GM21723 (cell line): Measurements from ENCODE around the gene CCNY.
"Not testable (repeated sequence)": the region's sequence is repeated elsewhere in the genome, so short reads cannot be mapped to it uniquely, and the experiment has no call there.

Experiments
- ATAC-seq: cut with Tn5 transposase; IDR thresholded peaks from one replicate; pipeline ENCODE4 v1.9.1; 2021; ENCODE audit warnings: mild to moderate bottlenecking, moderate library complexity; ENCODE audit not compliant: unreplicated experiment

The CCNY gene

DNA sequence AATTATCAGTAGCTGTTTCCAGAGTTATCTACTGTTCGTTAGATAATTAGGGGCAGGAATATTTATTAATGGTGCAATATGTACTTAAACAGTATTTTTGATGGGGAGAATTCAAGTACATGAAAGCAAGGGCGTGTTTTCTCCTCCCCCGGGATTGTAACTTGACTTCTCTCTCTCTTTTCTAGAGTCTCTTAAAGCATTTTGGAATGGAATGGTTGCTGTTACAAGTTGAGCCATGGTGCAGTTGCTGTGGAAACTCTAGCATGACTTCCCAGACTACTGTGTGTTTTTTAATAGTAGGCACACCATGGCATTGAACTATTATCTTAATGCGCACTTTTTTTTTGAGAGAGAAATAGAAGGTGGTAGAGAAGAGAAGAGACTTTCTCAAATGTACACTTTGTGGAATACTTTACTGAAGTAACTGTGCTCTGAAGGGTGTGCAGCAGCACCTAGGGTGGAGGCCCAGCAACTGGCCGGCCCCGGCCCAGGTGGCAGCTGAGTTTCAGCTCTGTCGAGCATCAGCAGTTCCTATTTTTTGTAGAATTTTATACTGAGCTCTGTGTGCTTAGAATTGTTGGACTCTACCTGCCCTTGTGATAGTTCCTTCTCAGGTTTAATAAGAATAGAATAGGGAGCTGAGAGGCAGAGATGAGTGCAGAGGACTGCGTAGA is 64.4 kb downstream of the CCNY start:
- no peak for ATAC-seq

DNA sequence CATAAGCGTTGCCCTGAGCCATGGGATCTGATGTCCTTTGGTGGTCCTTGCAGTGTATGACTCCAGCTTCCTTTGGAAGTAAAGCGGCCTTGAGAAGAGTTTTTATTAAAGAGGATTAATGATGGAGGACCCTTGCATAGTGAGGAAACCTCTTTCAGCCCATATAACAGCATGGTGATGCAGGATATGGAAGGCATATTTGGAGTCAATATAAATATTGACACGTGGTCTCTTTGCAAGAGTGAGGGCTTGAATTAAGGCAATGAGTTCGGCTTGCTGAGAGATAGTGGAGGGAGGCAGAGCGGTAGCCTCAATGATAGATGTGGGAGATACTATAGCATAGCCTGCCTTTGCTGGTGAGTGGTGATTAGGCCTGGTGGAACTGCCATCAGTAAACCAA is 67.2 kb downstream of the CCNY start:
- not testable (repeated sequence) for ATAC-seq

DNA sequence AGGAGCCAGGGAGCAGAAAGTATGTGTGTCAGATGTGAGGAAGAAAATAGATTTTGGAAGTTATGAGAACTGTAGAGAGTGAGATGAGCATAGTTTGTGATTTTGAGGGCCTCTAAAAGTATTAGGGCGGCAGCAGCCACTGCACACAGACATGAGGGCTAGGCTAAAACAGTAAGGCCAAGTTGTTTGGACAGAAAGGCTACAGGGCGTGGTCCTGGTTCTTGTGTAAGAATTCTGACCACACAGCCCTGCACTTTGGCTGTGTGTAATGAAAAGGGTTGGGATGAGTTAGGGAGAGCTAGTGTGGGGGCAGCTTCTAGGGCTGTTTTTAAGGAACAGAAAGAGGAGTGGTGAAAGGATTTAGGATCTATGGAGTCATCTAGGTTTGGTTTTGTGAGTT is 67.8 kb downstream of the CCNY start:
- ATAC-seq, result not testable (repeated sequence)

DNA sequence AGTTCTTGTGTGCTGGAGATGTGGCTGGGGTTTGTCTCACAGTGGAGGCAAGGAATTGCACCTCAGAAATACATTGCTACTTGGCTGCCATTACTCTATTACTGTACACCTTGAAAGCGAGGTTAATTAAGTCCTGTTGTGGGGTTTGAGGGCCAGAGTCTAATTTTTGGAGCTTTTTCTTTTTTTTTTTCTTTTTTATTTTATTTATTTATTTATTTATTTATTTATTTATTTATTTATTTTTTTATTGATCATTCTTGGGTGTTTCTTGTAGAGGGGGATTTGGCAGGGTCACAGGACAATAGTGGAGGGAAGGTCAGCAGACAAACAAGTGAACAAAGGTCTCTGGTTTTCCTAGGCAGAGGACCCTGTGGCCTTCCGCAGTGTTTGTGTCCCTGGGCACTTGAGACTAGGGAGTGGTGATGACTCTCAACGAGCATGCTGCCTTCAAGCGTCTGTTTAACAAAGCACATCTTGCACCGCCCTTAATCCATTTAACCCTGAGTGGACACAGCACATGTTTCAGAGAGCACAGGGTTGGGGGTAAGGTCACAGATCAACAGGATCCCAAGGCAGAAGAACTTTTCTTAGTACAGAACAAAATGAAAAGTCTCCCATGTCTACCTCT is 69.8 kb downstream of the CCNY start:
- not testable (repeated sequence) for ATAC-seq

DNA sequence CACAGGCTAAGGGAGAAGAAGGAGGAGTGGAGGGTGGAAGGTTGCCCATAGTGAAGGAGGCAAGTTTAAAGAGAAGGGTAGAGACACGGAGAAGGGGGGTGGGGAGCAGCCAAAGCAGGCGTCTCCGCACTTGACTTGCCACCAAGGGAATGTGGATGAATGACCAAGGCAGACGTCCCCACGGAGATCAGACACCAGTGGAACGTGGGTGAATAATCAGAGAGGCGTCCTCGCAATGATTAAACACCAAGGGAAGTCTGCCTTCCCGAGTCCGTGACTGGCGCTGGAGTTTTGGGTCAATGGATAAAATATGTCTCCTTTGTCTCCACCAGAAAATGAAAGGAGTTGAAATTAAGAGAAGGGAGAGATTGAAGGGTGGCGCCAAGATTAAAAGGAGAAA is 71.4 kb downstream of the CCNY start:
- ATAC-seq, result not testable (repeated sequence)

DNA sequence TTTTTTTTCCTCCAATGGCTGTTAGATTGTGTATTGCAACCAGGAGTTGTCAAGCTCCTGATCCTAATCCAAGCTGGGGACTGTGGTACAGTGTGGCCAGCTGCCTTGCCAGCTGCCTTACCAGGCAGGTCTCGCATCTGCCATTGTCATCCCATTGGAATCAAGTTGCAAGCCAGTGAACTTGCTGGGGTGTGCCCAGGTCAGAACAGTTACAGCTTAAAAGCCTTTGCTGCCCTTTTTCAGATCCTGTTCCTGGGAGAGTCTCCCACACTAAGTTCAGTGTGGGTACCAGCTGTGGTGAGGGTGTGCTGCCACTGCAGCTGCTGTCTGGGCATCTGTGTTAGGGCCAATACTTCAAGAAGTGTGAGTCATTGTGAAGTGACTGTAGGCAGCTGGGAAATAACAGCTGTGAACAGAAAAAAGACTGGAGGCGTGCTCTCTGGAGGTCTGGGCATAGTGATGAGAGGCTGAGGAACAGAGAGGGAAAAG is 72.8 kb downstream of the CCNY start:
- ATAC-seq, result no peak

DNA sequence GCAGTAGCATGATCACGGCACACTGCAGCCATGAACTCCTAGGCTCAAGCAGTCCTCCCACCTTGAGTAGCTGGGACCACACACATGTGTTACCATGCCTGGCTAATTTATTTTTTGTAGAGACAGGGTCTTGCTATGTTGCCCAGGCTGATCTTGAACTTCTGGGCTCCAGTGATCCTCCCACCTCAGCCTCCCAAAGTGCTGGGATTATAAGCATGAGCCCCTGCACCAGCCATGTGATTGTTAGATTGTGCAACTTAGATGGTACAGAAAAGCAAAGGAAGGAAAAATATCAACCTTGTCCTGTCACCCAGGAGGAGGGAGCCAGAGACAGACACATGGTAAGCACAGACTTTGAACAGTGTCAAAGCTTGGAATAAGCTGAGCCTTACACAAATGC is 73.5 kb downstream of the CCNY start:
- ATAC-seq, result no peak

DNA sequence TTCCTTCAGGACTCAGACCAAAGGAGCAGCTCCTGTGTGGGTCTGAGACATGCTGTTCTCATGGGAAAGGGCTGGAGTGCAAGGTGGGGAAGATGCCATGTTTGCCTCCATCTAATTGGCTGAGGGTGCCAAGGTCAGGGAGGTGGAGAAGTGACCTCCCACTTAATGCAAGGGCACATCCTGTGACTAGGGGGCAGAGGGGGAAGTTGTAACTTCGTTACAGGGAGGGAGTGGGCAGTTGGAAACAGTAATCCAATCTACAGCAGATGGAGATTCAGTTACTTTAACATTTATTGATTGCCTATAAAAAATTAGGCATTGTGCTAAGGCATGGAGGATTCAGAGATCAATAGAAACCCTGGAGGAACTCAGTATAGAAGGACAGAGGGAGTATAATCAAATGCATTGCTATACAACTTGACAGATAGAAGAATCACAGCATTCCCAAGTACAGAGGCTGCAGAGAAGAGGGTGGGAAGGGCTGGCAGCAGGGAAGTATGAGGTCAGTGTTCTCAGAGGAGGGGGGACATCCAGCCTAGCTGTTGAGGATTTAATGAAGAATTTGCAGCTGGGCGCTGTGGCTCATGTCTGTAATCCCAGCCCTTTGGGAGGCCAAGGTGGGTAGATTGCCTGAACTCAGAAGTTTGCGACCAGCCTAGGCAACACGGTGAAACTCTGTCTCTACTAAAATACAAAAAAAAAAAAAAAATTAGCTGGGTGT is 75.9 kb downstream of the CCNY start:
- ATAC-seq, result no peak

DNA sequence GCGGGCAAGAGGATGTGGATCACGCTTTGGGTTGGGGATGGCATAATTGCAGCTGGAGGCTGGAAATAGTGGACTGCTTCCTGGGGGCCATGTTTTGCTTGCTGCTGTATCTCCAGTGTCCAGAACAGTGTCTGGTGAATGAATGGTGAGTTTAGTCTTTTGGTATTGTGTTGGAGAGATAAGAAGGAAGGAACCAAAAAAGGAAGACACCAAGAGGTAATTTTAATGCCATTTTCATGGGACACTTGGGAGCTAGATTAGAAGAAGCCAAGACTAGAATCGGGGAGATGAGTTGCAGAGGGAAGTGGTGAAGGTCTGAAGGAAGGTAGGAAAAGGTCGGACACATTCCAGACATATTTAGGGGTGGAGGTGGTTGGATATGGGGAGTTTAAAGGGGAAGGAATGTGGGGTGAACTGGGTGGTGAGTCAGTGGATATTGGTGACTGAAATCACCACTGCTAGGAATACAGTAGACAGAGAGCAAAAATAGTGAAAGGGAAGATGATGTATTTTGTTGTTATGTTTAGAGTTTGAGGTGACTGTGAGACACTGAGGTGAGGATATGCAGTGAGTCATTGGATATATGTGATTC is 76.7 kb downstream of the CCNY start:
- ATAC-seq, result no peak

DNA sequence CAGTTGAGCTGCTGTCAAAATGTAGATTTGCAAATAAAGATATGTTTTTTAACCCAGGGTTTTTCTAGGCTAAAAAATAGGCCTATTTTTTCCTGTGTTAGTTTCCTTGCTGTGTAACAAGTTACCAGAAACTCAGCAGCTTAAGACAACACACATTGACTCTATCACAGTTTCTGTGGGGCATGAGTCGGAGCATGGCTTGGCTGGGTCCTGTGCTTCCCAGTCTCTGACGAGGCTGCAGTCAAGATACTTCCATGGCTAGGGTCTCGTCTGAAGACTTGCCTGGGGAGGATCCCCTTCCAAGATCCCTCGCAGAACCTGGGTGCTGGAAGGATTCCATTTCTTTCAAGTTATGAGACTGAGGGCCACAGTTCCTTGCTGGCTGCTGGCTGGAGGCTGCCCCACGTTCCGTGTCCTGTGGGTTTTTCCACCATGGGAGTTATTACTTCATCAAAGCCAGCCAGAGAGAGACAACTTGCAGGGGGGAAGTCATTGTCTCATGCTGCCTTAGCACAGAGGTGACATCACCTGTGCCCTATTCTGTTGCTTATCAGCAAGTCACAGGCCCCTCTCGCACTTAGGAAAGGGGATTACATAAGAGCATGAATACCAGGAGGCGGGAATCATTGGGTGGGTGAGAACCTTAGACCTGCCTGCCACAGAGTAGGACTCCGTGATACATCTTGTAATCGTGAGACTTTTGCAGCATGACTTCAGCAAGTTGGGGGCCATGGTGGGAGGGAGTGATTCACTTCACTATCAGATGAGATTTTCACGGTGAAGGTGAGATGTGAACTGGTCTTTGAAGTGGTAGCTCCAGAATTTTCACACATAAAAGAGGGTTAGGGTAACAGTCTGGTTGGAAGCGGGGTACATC is 77.9 kb downstream of the CCNY start:
- no peak for ATAC-seq

DNA sequence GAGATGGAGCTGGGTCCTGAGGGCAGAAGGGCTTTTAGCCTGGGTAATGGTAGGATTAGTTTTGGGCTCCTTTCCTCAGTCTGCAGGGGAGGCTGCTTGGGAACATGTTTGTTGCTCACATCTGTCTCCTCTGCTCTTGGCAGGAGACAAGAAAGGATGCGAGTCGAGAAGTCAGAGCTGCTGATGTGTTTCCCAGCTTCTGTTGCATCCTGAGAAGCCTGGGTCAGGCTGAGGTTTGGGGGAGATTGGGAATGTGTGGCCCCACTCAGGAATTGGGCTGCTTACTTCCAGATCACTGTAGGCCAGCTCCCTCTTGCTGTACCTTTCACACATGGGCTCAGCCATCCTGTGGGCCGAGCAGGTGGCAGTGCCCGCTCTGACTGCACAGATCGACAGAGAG is 79.2 kb downstream of the CCNY start:
- ATAC-seq, result no peak

DNA sequence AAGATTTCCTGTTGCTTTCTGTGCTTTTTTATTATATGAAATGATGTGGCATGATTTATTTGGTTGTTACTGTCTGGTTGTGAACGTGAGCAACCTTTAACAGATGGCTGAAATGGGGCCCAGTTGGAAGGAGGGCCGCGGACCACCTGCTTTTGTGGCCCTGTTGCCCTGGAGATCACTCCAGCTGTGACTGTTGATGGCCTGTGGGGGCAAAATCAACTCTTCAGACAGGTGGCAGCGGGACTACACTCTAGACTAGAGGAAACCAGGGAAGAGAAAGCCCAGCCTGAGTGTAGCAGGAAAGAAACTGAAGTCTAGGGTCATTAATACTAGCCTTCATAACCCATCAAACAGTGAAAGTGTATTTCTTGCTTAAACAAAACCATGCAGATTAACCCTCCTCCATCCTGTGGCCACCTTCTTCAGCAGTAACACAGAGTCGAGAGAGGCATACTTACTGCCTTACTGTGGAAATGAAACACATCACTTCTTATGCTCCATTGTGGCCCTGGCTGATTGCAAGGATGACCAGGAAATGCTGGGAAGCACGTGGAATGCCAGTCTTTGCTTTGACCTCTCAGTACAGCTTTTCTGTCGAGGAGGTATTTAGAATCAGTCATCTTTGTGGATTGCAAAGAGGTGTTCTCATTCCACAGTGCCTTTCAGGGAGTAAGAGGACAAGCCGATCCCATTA is 80.5 kb downstream of the CCNY start:
- ATAC-seq, result no peak

DNA sequence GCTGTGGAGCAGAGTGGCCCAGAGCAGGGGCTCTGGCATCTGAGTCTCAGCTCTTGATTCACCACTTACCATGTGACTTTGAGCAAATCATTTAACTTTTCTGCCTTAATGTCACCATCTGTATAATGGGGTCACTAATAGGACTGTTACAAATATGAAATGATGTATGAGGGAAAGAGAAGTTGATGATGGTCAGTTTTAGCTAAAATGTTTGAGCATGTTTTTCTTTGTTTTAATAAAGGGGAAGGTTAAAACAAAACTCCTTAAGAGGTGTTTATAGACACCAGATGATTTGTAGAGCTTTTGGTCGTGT is 81.0 kb downstream of the CCNY start:
- no peak for ATAC-seq

DNA sequence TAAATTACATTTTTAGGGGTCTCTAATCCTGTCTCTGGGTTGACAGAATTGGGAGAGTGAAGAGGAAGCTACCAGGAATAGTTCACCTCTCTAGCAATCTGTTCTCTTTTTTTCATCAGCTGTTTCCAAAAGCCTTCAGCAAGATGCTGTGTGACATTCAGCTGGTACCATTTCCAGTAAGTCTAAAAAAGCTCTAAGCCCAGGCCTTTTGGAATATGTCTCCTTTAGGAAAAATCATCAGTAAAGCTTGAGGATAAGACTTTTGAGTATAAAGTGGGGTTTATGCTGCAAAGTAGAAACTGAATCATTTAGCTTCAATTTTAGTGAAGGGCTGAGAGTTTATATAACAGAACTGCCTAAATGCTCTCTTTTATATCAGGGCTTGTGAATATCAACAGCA is 81.5 kb downstream of the CCNY start:
- ATAC-seq, result no peak

DNA sequence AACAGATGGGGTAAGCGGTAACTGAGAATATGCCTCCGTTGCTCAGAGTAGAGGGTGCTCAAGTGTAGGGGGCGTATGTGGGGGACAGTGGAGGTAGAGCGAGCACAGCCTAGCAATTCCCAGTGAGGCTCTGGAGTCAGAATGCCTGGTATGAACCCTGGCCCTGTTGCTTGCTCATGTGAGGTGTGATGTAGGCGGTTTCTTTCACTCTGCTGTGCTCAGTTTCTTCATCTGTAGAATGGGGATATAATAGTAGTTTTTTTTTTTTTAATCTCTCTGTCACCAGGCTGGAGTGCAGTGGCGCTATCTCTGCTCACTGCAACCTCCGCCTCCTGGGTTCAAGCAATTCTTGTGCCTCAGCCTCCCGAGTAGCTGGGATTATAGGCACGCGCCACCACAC is 82.3 kb downstream of the CCNY start:
- not testable (repeated sequence) for ATAC-seq

DNA sequence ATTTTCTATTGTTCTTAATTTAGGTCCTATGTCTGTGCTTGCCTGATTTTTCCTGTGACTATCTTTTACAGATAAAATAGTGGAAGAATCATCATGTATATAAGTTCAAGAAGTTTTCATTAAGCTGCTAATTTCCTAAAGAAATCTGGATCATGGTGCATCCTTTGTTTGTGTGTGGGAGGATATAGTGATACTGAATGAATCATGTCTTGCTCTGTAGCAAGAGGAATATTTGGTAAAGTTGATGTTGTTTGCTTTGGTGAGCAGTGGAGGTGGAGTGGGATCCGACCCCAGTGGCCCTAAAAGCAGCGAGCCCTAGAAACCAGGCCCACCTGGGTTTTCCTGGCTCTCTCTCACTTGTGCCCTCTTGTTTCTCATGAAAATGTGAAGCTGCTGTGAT is 83.7 kb downstream of the CCNY start:
- ATAC-seq, result no peak

DNA sequence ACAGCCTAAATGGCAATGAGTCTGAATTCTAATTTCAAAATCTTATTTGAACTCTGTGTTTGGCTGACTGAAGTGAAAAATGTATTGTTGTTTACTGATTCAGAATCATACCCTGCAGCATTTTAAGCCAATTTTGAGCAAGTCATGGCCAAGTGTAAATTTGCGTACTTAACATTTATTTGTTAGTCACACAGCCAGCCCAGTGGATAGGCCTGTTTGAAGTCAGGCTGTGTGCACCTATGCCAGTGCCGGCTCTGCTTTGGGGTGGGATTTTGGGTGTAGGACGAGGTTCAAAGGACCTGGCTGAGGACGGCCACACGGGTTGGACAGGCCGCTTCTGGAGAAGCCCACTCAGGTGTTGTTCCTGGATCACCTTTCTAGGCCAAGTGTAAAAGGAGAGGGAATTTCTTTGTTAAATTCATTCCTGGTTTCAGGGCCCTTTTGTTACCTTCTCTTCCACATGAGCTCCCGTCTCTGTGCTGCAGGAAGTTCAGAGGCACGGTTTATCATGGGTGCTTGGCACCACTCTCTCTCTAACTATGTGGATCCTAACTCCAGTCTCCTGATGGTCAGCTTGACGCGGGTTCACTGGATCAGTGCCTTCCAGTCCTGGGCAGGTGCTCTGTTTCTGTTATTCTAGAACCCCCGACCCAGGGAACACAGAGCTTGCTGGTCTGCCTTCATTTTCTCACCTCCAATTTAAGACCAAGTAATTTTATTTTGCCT is 84.7 kb downstream of the CCNY start:
- ATAC-seq, result no peak

DNA sequence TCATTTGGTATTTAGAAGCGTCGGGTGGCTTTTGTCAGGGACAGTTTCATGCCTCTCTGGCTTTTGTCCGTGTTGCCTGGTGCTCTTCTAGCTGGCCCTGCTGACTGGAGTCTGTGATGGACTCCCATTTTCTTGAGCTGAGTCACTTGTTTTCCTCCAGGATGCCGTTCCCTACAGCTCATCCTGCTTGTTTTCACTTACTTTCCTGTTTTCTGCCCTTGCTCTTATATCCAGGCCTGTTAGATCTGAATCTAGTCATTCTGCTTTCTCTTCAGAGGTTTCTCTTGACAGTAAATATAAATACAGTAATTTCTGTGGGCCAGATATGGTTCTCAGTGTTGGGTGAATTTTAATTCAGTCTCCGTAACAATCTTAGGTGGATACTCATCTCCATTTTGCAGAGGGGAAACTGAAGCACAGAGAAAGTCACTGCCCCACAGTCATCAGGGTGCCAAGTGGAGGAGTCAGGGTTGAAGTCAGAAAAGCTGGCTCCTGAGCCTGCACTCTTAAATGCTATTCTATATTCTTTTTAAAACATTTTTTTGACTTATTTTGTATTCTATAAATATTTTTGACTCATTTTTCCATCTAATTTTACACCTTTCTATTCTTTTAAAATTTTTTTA is 85.4 kb downstream of the CCNY start:
- ATAC-seq, result no peak

DNA sequence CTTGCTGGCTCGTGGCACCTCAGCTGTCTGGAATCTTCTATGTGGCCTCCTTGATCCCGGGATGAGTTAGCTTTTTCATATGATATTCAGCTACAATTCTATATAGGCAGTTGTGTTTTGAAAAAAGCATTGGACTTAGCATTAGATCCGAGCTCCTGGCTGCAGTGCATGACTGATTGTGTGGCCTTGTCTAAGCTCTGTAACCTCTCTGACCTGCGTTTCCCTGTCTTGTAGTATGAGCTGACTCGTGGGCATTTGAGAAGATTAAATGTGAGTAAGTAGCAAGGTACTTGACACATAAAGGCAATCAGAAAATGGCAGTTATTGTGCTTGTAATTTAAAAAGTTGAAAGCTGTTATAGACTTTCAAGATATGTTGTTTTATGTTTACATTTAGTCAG is 85.9 kb downstream of the CCNY start:
- ATAC-seq, result no peak
